ENCODE results near the gene CFAP99.

CFAP99 gene

GRCh38 chr4:2507259-2507658, 88.5 kb downstream of the CFAP99 start:
- no peak for FAIRE-seq
- TF ChIP-seq POLR2A (IDR thresholded peaks at IDR 0.05; ENCODE audit: low read depth, low read length): no peak
- no peak for DNase-seq (ENCODE audit: insufficient read length, low spot score)

- no peak for TF ChIP-seq POLR2A (IDR thresholded peaks at IDR 0.05; ENCODE audit: low read depth, low read length)
- FAIRE-seq (no peak), DNase-seq (ENCODE audit: insufficient read length, low spot score) (no peak)
These were observed 89.1 kb downstream of the CFAP99 start for GRCh38 chr4:2507855-2508254.

- DNase-seq (ENCODE audit: insufficient read length, low spot score): no peak
- TF ChIP-seq POLR2A (IDR thresholded peaks at IDR 0.05; ENCODE audit: low read depth, low read length): no peak
- FAIRE-seq: no peak
These were observed 91.8 kb downstream of the CFAP99 start for GRCh38 chr4:2510351-2511259.

GRCh38 chr4:2511645-2512131, 92.9 kb downstream of the CFAP99 start:
- FAIRE-seq (no peak), DNase-seq (ENCODE audit: insufficient read length, low spot score) (no peak)
- no peak for TF ChIP-seq POLR2A (IDR thresholded peaks at IDR 0.05; ENCODE audit: low read depth, low read length)
